ENCODE results near the gene MYO10. TPM values are rescaled to one million over a fixed set of nuclear protein-coding genes. Genes with fewer than 3 reads are reported as not detected.

The MYO10 gene
- total RNA-seq, 1 experiment from 2014 or later: 71.9 TPM

DNA sequence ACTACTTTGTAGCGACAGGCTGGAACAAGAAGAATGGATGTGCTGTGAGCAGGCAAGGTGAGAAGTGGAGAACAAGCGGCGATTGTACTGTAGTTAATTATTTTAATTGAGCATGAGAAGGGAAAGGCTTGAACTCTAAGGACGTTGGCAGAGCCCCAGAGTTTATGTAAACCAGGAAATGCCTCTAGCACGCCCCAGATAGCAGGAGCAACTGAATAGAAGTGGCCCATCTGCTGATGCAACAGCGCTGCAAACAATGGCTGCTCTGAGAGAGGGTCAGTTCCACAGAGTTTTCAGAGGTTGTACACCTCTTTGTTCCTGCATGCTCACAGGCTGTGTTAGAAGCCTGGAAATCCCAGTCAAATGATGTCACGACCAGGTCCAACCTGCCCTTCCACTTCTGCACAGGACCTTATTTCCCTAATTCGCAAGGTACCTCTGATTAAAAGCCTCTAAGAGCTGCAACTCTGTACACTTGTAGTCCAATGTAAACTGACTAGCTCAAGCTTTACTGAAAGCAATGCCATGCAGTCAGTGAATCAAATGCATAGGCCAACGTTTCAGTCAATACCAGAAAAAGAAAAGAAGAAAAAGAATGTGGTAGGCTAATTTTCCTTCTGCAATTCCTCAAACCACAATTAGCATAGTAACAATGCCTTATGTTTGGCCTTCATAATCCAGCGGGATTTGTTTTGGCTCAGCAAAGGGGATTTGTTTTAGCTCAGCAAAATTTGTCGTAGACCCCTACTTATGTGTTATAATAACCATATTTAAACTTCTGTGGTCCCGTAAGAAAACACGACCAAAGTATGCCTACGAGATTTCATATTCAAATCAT lies 199.7 kb downstream of the MYO10 start:
- CTCF ChIA-PET: no interaction called here
- ATAC-seq (no peak; the same call in 1 of the 2 replicates), DNase-seq (ENCODE audit: low read depth, low spot score) (peak; percentile 7)
- H3K4me3 ChIP-seq (ENCODE audit: low read depth in 2 of 2, low read length in 2 of 2): no peak overlapping the region
- in situ Hi-C loops (cut with HindIII; ENCODE audit: low pct_unique_long_range_greater_than_20kb, low sequenced_read_pairs) (no loop called here), intact Hi-C loops (cut with micrococcal nuclease; ENCODE audit: unreplicated experiment) (no loop called here)
- no peaks in the 10 kb centered on the region for H3K9me3 ChIP-seq (ENCODE audit: control insufficient read depth, insufficient read depth, low read depth, low read length)
- no TSS peak for BruUV-seq (replicated peaks)
- H3K27ac ChIP-seq (ENCODE audit: low read length): peak overlapping the region; percentile 53; the same call in 1 of the 2 replicates
- H3K27me3 ChIP-seq (ENCODE audit: control insufficient read depth, insufficient read depth, low read length): no peaks in the 10 kb centered on the region
- no peaks in the 10 kb centered on the region; the same call in 1 of the 2 replicates for H3K4me1 ChIP-seq (ENCODE audit: control insufficient read depth, insufficient read depth, low read length)
- H3K36me3 ChIP-seq (ENCODE audit: control insufficient read depth, insufficient read depth, low read length): no peaks in the 10 kb centered on the region; the same call in 1 of the 2 replicates
- POLR2A ChIA-PET: no interaction called here
- no peak for TF ChIP-seq TCF7L2 (IDR thresholded peaks at IDR 0.05; ENCODE audit: low read depth, low read length)
- TF ChIP-seq SIN3A (IDR thresholded peaks at IDR 0.05; ENCODE audit: borderline replicate concordance, insufficient read depth, low read depth, low read length): no peak
- TF ChIP-seq, protein P1, sequence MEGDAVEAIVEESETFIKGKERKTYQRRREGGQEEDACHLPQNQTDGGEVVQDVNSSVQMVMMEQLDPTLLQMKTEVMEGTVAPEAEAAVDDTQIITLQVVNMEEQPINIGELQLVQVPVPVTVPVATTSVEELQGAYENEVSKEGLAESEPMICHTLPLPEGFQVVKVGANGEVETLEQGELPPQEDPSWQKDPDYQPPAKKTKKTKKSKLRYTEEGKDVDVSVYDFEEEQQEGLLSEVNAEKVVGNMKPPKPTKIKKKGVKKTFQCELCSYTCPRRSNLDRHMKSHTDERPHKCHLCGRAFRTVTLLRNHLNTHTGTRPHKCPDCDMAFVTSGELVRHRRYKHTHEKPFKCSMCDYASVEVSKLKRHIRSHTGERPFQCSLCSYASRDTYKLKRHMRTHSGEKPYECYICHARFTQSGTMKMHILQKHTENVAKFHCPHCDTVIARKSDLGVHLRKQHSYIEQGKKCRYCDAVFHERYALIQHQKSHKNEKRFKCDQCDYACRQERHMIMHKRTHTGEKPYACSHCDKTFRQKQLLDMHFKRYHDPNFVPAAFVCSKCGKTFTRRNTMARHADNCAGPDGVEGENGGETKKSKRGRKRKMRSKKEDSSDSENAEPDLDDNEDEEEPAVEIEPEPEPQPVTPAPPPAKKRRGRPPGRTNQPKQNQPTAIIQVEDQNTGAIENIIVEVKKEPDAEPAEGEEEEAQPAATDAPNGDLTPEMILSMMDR (IDR thresholded peaks at IDR 0.05): no peak
- no peak for TF ChIP-seq POLR2AphosphoS5 (IDR thresholded peaks at IDR 0.05; ENCODE audit: low read depth, low read length)
- TF ChIP-seq, protein P2, sequence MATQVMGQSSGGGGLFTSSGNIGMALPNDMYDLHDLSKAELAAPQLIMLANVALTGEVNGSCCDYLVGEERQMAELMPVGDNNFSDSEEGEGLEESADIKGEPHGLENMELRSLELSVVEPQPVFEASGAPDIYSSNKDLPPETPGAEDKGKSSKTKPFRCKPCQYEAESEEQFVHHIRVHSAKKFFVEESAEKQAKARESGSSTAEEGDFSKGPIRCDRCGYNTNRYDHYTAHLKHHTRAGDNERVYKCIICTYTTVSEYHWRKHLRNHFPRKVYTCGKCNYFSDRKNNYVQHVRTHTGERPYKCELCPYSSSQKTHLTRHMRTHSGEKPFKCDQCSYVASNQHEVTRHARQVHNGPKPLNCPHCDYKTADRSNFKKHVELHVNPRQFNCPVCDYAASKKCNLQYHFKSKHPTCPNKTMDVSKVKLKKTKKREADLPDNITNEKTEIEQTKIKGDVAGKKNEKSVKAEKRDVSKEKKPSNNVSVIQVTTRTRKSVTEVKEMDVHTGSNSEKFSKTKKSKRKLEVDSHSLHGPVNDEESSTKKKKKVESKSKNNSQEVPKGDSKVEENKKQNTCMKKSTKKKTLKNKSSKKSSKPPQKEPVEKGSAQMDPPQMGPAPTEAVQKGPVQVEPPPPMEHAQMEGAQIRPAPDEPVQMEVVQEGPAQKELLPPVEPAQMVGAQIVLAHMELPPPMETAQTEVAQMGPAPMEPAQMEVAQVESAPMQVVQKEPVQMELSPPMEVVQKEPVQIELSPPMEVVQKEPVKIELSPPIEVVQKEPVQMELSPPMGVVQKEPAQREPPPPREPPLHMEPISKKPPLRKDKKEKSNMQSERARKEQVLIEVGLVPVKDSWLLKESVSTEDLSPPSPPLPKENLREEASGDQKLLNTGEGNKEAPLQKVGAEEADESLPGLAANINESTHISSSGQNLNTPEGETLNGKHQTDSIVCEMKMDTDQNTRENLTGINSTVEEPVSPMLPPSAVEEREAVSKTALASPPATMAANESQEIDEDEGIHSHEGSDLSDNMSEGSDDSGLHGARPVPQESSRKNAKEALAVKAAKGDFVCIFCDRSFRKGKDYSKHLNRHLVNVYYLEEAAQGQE (IDR thresholded peaks at IDR 0.05; ENCODE audit: insufficient read depth in 1 of 2, low read depth in 2 of 2, low read length in 1 of 2): no peak

DNA sequence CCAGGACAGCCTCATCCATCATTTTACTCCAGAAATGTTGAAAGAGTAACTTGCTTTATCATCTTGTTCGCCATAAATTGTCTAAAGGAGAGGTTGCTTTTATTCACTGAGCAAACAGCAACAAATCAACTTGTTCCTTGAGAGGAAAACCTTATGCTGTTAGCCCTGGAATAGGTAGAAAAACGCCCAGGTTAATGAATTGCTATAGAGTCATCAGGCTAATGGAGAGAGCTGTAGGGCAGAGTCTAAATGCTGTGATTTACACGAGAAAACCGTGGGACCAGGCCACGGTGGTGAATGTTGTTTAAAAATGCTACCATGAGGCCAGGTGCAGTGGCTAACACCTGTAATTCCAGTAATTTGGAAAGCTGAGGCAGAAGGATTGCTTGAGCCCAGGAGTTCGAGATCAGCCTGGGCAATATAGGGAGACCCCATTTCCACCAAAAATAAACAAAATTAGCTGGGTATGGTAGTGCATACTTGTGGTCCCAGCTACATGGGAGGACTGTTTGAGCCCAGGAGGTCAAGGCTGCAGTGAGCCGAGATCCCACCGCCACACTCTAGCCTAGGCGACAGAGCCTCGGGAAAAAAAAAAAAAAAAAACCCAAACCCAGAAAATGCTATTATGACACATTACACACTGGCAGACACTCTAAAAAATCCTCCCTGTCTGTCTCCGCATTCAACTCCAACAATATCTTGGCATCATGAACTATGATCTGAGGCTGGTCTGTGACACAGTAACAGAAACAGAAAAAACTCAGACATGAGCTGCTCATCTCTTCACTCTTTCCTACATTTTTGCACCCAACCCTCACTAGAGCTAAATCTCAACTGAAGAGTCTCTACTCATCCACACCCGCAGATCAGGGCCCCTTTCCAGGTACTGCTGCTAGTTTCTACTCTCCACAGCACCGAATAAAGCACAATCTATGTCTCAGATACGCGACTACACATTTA lies 200.7 kb downstream of the MYO10 start:
- Histone ChIP-seq H3K36me3 (ENCODE audit: control insufficient read depth, insufficient read depth, low read length) (no peaks in the 10 kb centered on the region; the same call in 1 of the 2 replicates), H3K4me3 (ENCODE audit: low read depth in 2 of 2, low read length in 2 of 2) (no peak overlapping the region), H3K27ac (ENCODE audit: low read length) (peak overlapping the region; percentile 18; the same call in 1 of the 2 replicates), H3K27me3 (ENCODE audit: control insufficient read depth, insufficient read depth, low read length) (no peaks in the 10 kb centered on the region), H3K9me3 (ENCODE audit: control insufficient read depth, insufficient read depth, low read depth, low read length) (no peaks in the 10 kb centered on the region), H3K4me1 (ENCODE audit: control insufficient read depth, insufficient read depth, low read length) (no peaks in the 10 kb centered on the region; the same call in 1 of the 2 replicates)
- ChIA-PET CTCF (no interaction called here), POLR2A (interaction anchor here (0.7 kb wide), 1 partner anchor 57 kb away, joined by 3 read pairs; no protein-coding TSS in a partner anchor)
- BruUV-seq (replicated peaks): no TSS peak
- TF ChIP-seq POLR2AphosphoS5 (IDR thresholded peaks at IDR 0.05; ENCODE audit: low read depth, low read length): no peak
- TF ChIP-seq, protein P2 (IDR thresholded peaks at IDR 0.05; ENCODE audit: insufficient read depth in 1 of 2, low read depth in 2 of 2, low read length in 1 of 2): no peak
- in situ Hi-C loops (cut with HindIII; ENCODE audit: low pct_unique_long_range_greater_than_20kb, low sequenced_read_pairs) (no loop called here), intact Hi-C loops (cut with micrococcal nuclease; ENCODE audit: unreplicated experiment) (no loop called here)
- no peak for DNase-seq (ENCODE audit: low read depth, low spot score)
- no peak for ATAC-seq

Measured in Panc1 (cell line).